K562 (cell line): ENCODE data around the gene EPHB1.

Source experiments
- ATF1 ChIP-seq, 2 experiments: fragments of 450-650 bp in 1 of 2; IDR thresholded peaks; 2 replicates each; pipeline ENCODE4 v1.6.1; 2016; ENCODE audit warnings: missing compliant biosample characterization in 1 of 2, missing genetic modification characterization in 1 of 2
- CBX5 ChIP-seq: IDR thresholded peaks from 2 replicates; pipeline ENCODE4 v1.6.1; 2014; ENCODE audit warnings: low read depth, borderline replicate concordance
- CLOCK ChIP-seq: fragments of 250-450 bp; sonication (Bioruptor Pico); IDR thresholded peaks from 2 replicates; pipeline ENCODE4 v1.4.0; 2020; ENCODE audit warnings: mild to moderate bottlenecking, moderate library complexity, borderline replicate concordance
- CTCF ChIP-seq, 3 experiments: IDR thresholded peaks in 2 of 3; conservative IDR thresholded peaks in 1 of 3; 2 replicates each; pipeline ENCODE4 v1.5.1; 2011 to 2012; ENCODE audit warnings: low read length in 3 of 3, mild to moderate bottlenecking in 3 of 3, control low read depth in 2 of 3, improper control_type of control experiment in 1 of 3, inconsistent platforms in 1 of 3, low read depth in 1 of 3, mixed read lengths in 1 of 3, moderate library complexity in 1 of 3; ENCODE audit not compliant: insufficient read depth in 2 of 3
- HNRNPH1 ChIP-seq: fragments of 200-400 bp; formaldehyde crosslinking; optimal IDR thresholded peaks from 2 replicates; pipeline ENCODE3; 2017; ENCODE audit warnings: low read depth, mild to moderate bottlenecking, low read length, moderate library complexity
- RERE ChIP-seq: sonication (generic); formaldehyde crosslinking; IDR thresholded peaks from 2 replicates; pipeline ENCODE4 v1.8.0; 2023; ENCODE audit warnings: missing genetic modification reagents, mild to moderate bottlenecking, borderline replicate concordance
- RFX1 ChIP-seq: fragments of 450-650 bp; IDR thresholded peaks from 2 replicates; pipeline ENCODE4 v1.6.1; 2016; ENCODE audit warnings: mild to moderate bottlenecking, moderate library complexity
- SAFB2 ChIP-seq: fragments of 200-400 bp; formaldehyde crosslinking; IDR thresholded peaks from 2 replicates; pipeline ENCODE4 v1.6.1; 2018; ENCODE audit warnings: borderline replicate concordance, low read length, low read depth, moderate library complexity; ENCODE audit not compliant: severe bottlenecking
- TFAM ChIP-seq: fragments of 250-450 bp; sonication (Bioruptor Pico); conservative IDR thresholded peaks from 2 replicates; pipeline ENCODE4 v1.5.0; 2021; ENCODE audit warnings: mild to moderate bottlenecking, moderate library complexity
- UBTF ChIP-seq, 2 experiments: IDR thresholded peaks; 2 replicates each; pipeline ENCODE4 v1.6.1; 2012; ENCODE audit warnings: improper control_type of control experiment in 2 of 2, low read depth in 2 of 2, low read length in 2 of 2, borderline replicate concordance in 1 of 2
- ZNF124 ChIP-seq: sonication (generic); formaldehyde crosslinking; IDR thresholded peaks from 2 replicates; pipeline ENCODE4 v1.8.1; 2022; ENCODE audit warnings: missing genetic modification reagents

GRCh38 chr3:135161425-135161824 is 366.4 kb downstream of the EPHB1 start:
- TF ChIP-seq SAFB2: no peak
- no peak for TF ChIP-seq CTCF (IDR thresholded peaks at IDR 0.05 in 2 of 3, conservative IDR thresholded peaks at IDR 0.05 in 1 of 3; ENCODE audit: insufficient read depth in 2 of 3, low read depth in 1 of 3, low read length in 3 of 3)
- no peak for TF ChIP-seq UBTF (IDR thresholded peaks at IDR 0.05; ENCODE audit: borderline replicate concordance in 1 of 2, low read depth in 2 of 2, low read length in 2 of 2)
- TF ChIP-seq ATF1 (CRISPR knock-in tag; IDR thresholded peaks at IDR 0.05): no peak
- no peak for TF ChIP-seq ATF1 (tag; IDR thresholded peaks at IDR 0.05)
- TF ChIP-seq CBX5: no peak
- TF ChIP-seq RFX1: no peak
- no peak for TF ChIP-seq CLOCK (CRISPR knock-in tag)
- no peak for TF ChIP-seq TFAM
- TF ChIP-seq ZNF124 (CRISPR knock-in tag): no peak
- no peak for TF ChIP-seq HNRNPH1
- no peak for TF ChIP-seq RERE
